NCI-H1930 (cell line): ENCODE results near the gene DHX29.

Experiments used
- DNase-seq, 2 experiments: peaks; one replicate each; lab custom pipeline; 2025; lab: John Stamatoyannopoulos, UW

DHX29 gene

GRCh38 chr5:55232985-55233928 is 74.2 kb downstream of the DHX29 start, which contains the start of gene CCNO:
CCNO (minus strand) TSS chr5:55233608; CDS start chr5:55233523, 85 bp downstream.
- DNase-seq, result peak; percentile 58 to 83

DNA sequence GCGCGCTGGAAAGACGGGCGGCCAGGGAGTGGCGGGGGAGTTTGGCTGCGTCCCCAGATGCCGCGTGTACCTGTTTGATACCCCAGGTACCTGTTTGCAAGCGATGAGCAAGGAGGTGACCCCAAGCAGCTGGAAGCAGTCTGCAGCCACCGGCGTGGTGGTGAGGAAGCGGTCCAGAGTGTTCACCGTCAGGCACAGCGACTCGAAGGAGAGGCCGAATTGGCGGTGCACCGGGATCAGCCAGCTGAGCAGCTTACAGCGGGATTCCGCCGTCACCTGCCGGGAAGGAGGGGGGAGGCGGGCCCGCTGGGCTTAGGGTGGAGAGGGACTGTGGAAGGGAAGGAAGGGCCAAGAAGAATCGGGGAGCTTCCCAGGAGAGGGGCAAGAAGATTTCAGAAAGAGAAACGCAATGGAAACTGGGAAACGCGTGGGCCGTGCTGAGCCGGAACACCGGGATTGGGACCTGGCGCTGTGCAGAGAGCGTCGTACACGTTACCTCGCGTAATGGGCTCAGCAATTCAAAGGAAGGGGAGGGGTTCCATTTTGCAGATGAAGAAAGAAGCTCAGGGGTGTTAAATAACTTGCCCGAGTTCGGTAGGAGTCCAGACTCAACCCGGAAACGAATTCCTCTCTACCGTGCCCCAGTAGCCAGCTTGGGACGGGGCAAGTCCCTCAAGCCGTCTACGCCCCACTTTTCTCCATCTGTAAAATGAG is 75.1 kb downstream of the DHX29 start:
- DNase-seq, result no peak

DNA sequence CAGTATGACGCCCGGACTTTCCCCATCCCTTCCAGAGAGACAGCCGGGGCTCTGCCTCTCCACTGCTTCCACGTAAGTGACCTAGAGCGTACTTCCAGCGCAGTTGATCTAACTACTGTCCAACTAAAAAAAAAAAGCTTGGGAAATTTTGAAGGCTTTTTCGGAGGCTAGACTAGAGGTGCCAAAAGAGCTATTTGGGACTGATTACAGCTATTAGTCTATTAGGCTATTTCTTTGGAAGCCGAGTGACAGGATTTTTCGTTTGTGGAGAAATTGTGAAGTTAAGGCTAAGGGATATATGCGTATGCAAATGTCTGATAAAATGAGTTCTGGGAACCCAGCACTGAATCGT is 75.6 kb downstream of the DHX29 start:
- no peak for DNase-seq

DNA sequence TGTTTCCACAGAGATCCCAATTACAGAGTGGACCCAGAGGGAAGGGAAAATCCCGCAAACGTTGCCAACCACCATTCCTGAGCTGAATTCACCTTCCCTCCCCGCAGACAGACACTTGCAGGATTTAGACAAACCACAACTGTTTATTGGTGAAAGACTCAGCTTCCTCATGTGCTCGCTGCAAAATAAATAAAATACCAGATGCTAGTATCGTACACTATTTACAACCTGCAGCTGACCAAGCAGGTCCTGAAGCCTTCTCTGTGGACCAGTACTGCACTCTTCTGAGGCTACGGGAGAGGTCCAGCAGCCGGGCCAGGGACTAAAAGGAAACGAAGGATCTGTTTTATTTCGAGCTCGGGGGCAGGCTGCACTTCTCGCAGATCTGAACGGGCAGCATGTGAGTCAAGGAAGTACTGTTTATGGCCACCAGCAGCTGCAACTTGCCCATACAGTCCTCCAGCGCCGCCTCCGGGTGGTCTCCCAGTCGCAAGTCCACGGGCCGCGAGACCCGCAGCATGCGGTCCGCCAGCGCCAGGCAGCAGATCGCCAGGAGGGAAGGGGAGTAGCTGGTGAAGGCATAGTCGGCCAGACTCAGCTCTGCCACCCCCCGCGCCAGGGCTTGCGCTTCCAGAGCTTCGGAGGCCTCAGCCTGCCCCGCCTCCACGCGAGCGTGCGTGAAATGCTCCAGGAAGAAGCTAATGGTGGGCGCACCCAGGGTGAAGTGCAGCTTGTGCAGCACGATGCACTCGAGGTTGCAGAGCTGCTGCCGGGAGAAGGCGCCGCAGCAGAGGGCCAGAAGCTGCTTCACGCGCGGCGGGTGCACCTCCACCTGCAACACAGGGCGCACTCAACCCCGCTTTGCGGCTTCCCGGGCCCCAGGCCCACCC is 76.2 kb downstream of the DHX29 start:
- no peak for DNase-seq

GRCh38 chr5:55230086-55230629 is 77.3 kb downstream of the DHX29 start:
- DNase-seq, result no peak

DNA sequence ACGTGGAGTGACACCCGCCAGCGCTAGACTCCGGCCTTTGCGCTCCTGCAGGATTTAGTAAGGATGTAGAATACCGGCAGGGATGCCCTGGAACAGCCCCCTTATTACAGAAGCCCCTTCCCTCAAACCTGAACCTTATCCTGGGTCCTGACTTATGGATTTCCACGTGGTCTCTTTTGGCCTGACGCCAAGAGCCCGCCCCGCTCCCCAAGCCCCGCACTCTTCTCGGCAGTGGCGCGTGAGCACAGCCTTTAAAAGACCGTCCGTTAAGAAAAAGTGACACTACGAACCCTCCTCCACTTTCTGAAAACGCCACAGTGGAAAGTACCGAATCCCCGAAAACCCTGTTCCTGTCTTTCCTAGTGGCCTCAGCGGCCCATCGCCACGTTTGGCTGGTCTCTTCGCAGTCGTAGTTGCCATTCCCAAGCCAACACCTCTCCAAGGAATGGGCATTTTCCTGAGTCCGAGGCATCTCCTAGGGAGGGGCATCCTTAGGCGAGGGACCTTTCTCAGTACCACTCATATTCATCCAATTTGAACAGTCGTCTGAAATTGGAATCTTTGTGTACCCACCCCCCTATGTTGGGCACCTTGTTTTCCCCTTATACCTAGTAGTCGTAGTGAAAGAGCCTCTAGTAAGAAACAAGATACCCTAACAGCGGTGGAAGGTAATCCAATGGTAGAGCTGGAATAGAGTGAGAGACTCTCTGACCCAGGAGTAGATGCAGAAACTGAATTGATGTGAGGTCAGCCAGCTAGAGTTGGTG is 79.6 kb downstream of the DHX29 start:
- no peak for DNase-seq

DNA sequence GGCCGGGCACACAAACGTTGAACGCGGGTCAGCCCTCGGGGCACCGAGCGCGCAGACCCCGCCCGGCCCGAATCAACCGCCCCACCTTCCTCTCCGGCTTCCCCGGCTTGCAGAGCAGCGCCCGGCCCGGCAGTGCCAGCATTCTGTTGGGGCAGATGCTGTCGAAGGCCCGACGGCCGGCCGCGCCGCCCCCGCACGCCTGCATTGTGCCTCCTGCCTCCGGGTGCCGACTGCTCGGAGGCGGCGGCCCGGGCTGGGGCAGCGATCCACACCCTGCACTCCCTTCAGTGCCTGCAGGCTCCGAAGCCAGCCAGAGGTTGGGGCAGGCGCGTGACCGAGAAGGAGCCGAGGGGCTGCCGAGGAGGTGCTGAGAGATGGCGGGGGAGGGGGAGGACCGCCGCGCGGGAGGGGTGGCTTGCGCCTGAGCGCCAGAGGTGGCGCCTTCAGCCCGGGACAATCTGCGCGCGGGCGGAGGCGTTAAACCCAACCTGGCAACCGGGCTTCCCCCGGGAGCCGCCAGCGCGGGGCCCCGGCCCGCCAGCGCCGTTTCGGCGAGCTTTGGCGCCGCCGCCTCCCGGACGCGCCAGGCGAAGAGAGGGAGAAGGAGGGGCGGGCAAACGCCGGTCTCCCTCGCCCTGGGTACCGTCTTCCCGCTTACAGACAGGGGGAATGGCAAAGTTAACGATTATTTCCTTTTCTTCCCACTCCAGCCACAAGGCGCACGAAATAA is 80.4 kb downstream of the DHX29 start, which contains the start of gene MCIDAS:
MCIDAS (minus strand) TSS at position 382 of the 730 bp plus-strand sequence; CDS start at position 205, 177 bp downstream.
- peak; percentile 64 to 73 for DNase-seq

GRCh38 chr5:55226027-55226933 is 81.2 kb downstream of the DHX29 start:
- peak; percentile 60 to 61 for DNase-seq

GRCh38 chr5:55225346-55225745 is 82.1 kb downstream of the DHX29 start:
- no peak for DNase-seq

GRCh38 chr5:55223812-55224240 is 83.7 kb downstream of the DHX29 start:
- DNase-seq, result no peak

GRCh38 chr5:55222985-55223811 is 84.3 kb downstream of the DHX29 start:
- DNase-seq, result no peak

- no peak for DNase-seq
Measured at GRCh38 chr5:55222092-55222984, 85.2 kb downstream of the DHX29 start.

- DNase-seq, result no peak
Measured at GRCh38 chr5:55220433-55221185, 86.9 kb downstream of the DHX29 start.

GRCh38 chr5:55219770-55220169 is 87.7 kb downstream of the DHX29 start:
- DNase-seq, result no peak

- no peak for DNase-seq
Measured at GRCh38 chr5:55218967-55219366, 88.5 kb downstream of the DHX29 start.

DNA sequence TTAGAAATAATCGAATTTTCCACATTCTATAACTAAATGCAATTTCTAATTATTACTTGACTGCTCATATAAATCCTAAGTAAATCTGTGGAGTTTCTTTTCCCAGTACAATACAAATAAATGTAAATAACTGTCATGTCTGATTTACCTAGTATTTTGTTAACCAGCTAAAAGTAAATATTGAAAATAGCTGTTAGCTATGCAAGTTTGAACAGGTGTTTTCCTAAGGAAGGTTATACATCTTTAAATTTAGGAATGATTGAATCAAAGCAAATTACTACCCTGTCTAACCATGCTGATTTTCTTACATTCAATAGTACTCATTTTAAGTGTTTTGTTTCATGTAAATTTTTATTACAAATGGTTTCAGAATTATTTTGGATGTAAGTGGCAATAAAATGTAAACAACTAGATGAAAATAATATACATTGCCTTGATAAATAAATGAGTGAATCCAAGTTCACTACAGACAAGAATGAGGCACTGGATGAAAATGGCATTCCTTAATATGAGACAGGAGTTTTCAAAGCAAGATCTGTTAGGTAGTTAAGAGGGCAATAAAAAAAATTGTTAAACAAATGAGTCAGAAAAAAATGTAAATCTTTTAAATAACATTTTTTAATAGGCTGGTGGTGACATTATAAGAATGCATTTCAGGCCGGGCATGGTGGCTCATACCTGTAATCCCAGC is 96.2 kb downstream of the DHX29 start:
- DNase-seq, result no peak
